Measurements from ENCODE around the gene SLC22A31. TPM values are rescaled to one million over a fixed set of nuclear protein-coding genes. Genes with fewer than 3 reads are reported as not detected.

Gene SLC22A31
- total and polyA plus RNA-seq, 2 donors (not counting 3 experiments of a cell fraction or from before 2014, with no cell fraction given), result 1.0 TPM; not detected in 1

GRCh38 chr16:89176717-89177116, 23.6 kb downstream of the SLC22A31 start:
- ChIA-PET CTCF (interaction anchor here (0.9 kb wide), 1 partner anchor 9 kb away, joined by 3 read pairs; no protein-coding TSS in a partner anchor), POLR2A (no interaction called here)
- H3K79me2 ChIP-seq (ENCODE audit: control insufficient read depth, insufficient read depth, low read length), result no peaks in the 10 kb centered on the region

More at GRCh38 chr16:89176717-89177116, 23.6 kb downstream of the SLC22A31 start:
- Histone ChIP-seq H2AFZ (ENCODE audit: low read depth, low read length) (no peak overlapping the region), H3K9ac (replicated peaks; ENCODE audit: extremely low read depth, insufficient read depth, low read length) (no peak overlapping the region), H3K9me3 (replicated peaks; ENCODE audit: control insufficient read depth, insufficient read depth, low read length) (no peaks in the 10 kb centered on the region), H3K4me1 (ENCODE audit: control insufficient read depth, extremely low read depth, insufficient read depth, low read length) (no peaks in the 10 kb centered on the region), H3K4me2 (ENCODE audit: insufficient read depth, low read length) (no peak overlapping the region), H3K9me1 (replicated peaks; ENCODE audit: control insufficient read depth, extremely low read depth, insufficient read depth, low read length) (no peaks in the 10 kb centered on the region), H3K36me3 (ENCODE audit: control insufficient read depth in 2 of 2, extremely low read depth in 1 of 2, insufficient read depth in 2 of 2, low read length in 2 of 2) (no peaks in the 10 kb centered on the region), H4K20me1 (replicated peaks; ENCODE audit: control insufficient read depth, extremely low read depth, insufficient read depth, low read length) (no peaks in the 10 kb centered on the region), H3K27ac (ENCODE audit: insufficient read depth, low read depth, low read length) (no peak overlapping the region), H3K27me3 (ENCODE audit: control insufficient read depth in 2 of 2, insufficient read depth in 2 of 2, low read length in 2 of 2) (peaks cover 0 to 3% of the 10 kb centered on the region in 2 experiments), H3K4me3 (replicated peaks in 1 of 3; ENCODE audit: insufficient read depth in 1 of 3, low read depth in 1 of 3, low read length in 3 of 3) (no peak overlapping the region)
- dilution Hi-C loops (cut with MboI; ENCODE audit: extremely low pct_ligation_motif_present, low sequenced_read_pairs), result no loop called here
- no TSS peak for BruUV-seq (replicated peaks)
- FAIRE-seq (no peak), DNase-seq (ENCODE audit: low read depth, low spot score) (no peak)
- intact Hi-C loops (cut with micrococcal nuclease), result no loop called here
- TF ChIP-seq MYC (IDR thresholded peaks at IDR 0.05; ENCODE audit: low read depth, low read length) (no peak), JUN (IDR thresholded peaks at IDR 0.05; ENCODE audit: borderline replicate concordance, insufficient read depth, insufficient read length, low read depth) (no peak), POLR2A (IDR thresholded peaks at IDR 0.05; ENCODE audit: low read depth, low read length) (no peak), EZH2 (IDR thresholded peaks at IDR 0.05; ENCODE audit: borderline replicate concordance, low read depth, low read length, severe bottlenecking) (no peak), GATA2 (IDR thresholded peaks at IDR 0.05; ENCODE audit: insufficient read depth, insufficient read length, low read depth, low read length) (no peak), CTCF (IDR thresholded peaks at IDR 0.05; ENCODE audit: extremely low read depth in 1 of 2, insufficient read depth in 1 of 2, low read depth in 1 of 2, low read length in 2 of 2) (no peak), POLR2AphosphoS5 (IDR thresholded peaks at IDR 0.05; ENCODE audit: insufficient read depth, low read depth, low read length) (no peak), FOS (IDR thresholded peaks at IDR 0.05; ENCODE audit: borderline replicate concordance, insufficient read depth, low read length) (no peak), MAX (IDR thresholded peaks at IDR 0.05; ENCODE audit: insufficient read depth, insufficient read length) (no peak)

Measured in endothelial cell of umbilical vein (primary cell).